ENCODE measurements around the gene EPHB1. TPM values are rescaled to one million over a fixed set of nuclear protein-coding genes. Genes with fewer than 3 reads are reported as not detected.

Gene EPHB1
- total and polyA plus RNA-seq, 2 donors (not counting 3 experiments of a cell fraction or from before 2014, with no cell fraction given), result 1.3 to 5.2 TPM

DNA sequence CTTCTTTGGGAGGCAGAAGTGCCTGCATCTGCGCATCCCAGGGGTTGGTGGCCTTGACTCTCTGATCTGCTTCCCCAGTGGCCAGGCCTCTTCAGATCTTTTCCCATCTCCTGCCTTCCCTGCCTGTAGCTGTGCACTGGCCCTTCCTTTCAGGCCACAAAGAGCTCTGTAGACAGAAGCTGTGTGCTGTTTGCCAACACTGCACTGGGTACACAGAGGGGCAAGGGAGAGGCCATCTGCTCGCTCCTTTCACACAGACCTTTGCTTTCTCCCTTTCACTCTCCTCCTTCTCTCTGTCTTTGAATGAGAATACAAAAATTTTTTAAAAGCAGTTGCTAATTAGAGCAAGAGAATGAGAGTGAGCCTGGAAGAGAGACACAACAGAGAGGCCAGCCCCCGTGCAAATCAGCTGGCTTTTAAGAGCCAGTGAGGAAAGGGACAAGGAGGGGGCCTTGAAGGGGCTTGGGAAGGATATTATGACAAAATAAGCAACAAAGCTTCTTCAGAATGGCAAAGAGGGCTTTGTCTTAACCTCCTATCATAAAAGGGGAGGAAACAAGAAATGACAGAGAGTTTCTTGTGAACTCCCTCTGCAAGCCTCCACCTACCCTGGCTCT, 170.9 kb downstream of the EPHB1 start:
- no peak overlapping the region for H3K4me2 ChIP-seq (ENCODE audit: insufficient read depth, low read length)
- no peaks in the 10 kb centered on the region for H3K9me1 ChIP-seq (replicated peaks; ENCODE audit: control insufficient read depth, extremely low read depth, insufficient read depth, low read length)
- H2AFZ ChIP-seq (ENCODE audit: low read depth, low read length), result no peak overlapping the region
- H3K36me3 ChIP-seq (ENCODE audit: control insufficient read depth in 2 of 2, extremely low read depth in 1 of 2, insufficient read depth in 2 of 2, low read length in 2 of 2), result no peaks in the 10 kb centered on the region
- dilution Hi-C loops (cut with MboI; ENCODE audit: extremely low pct_ligation_motif_present, low sequenced_read_pairs) (no loop called here), intact Hi-C loops (cut with micrococcal nuclease) (no loop called here)
- H3K79me2 ChIP-seq (ENCODE audit: control insufficient read depth, insufficient read depth, low read length), result no peaks in the 10 kb centered on the region
- H3K9ac ChIP-seq (replicated peaks; ENCODE audit: extremely low read depth, insufficient read depth, low read length), result no peak overlapping the region
- BruUV-seq (replicated peaks), result no TSS peak
- H3K27ac ChIP-seq (ENCODE audit: insufficient read depth, low read depth, low read length), result no peak overlapping the region
- ChIA-PET CTCF (no interaction called here), POLR2A (no interaction called here)
- H3K9me3 ChIP-seq (replicated peaks; ENCODE audit: control insufficient read depth, insufficient read depth, low read length), result no peaks in the 10 kb centered on the region
- H3K4me1 ChIP-seq (ENCODE audit: control insufficient read depth, extremely low read depth, insufficient read depth, low read length), result no peaks in the 10 kb centered on the region
- no peak for DNase-seq (ENCODE audit: low read depth, low spot score)
- no peaks in the 10 kb centered on the region for H4K20me1 ChIP-seq (replicated peaks; ENCODE audit: control insufficient read depth, extremely low read depth, insufficient read depth, low read length)
- no peaks in the 10 kb centered on the region for H3K27me3 ChIP-seq (ENCODE audit: control insufficient read depth in 2 of 2, insufficient read depth in 2 of 2, low read length in 2 of 2)
- TF ChIP-seq FOS (IDR thresholded peaks at IDR 0.05; ENCODE audit: borderline replicate concordance, insufficient read depth, low read length) (no peak), GATA2 (IDR thresholded peaks at IDR 0.05; ENCODE audit: insufficient read depth, insufficient read length, low read depth, low read length) (no peak), MYC (IDR thresholded peaks at IDR 0.05; ENCODE audit: low read depth, low read length) (no peak), POLR2AphosphoS5 (IDR thresholded peaks at IDR 0.05; ENCODE audit: insufficient read depth, low read depth, low read length) (no peak), POLR2A (IDR thresholded peaks at IDR 0.05; ENCODE audit: low read depth, low read length) (no peak)
- no peak for FAIRE-seq
- H3K4me3 ChIP-seq (replicated peaks in 1 of 3; ENCODE audit: insufficient read depth in 1 of 3, low read depth in 1 of 3, low read length in 3 of 3), result no peak overlapping the region

DNA sequence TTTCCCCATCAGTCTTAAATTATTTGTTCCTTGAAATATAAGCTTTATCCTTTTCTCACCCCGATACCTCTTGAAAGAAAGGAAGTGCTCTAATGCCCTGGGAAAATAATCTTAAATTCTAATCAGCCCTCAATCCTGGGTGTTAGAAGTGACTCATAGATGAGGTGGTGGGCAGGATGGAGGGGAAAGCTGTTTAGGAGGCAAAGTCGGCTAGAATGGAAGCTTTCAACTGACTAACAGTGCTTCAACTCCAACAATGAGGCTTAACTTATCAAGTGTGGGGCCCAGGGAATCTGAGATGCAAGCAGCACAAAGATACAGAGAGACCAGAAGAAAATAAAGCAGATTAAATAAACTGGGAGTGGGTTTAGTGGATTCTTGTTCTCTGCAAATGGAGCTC, 175.8 kb downstream of the EPHB1 start:
- ChIA-PET POLR2A (no interaction called here), CTCF (no interaction called here)
- no peaks in the 10 kb centered on the region for H3K36me3 ChIP-seq (ENCODE audit: control insufficient read depth in 2 of 2, extremely low read depth in 1 of 2, insufficient read depth in 2 of 2, low read length in 2 of 2)
- dilution Hi-C loops (cut with MboI; ENCODE audit: extremely low pct_ligation_motif_present, low sequenced_read_pairs) (no loop called here), intact Hi-C loops (cut with micrococcal nuclease) (no loop called here)
- no TSS peak for BruUV-seq (replicated peaks)
- no peak overlapping the region for H3K4me2 ChIP-seq (ENCODE audit: insufficient read depth, low read length)
- H3K4me1 ChIP-seq (ENCODE audit: control insufficient read depth, extremely low read depth, insufficient read depth, low read length), result no peaks in the 10 kb centered on the region
- no peaks in the 10 kb centered on the region for H3K9me3 ChIP-seq (replicated peaks; ENCODE audit: control insufficient read depth, insufficient read depth, low read length)
- H3K27me3 ChIP-seq (ENCODE audit: control insufficient read depth in 2 of 2, insufficient read depth in 2 of 2, low read length in 2 of 2), result no peaks in the 10 kb centered on the region
- DNase-seq (ENCODE audit: low read depth, low spot score) (no peak), FAIRE-seq (no peak)
- H3K4me3 ChIP-seq (replicated peaks in 1 of 3; ENCODE audit: insufficient read depth in 1 of 3, low read depth in 1 of 3, low read length in 3 of 3), result no peak overlapping the region
- TF ChIP-seq MYC (IDR thresholded peaks at IDR 0.05; ENCODE audit: low read depth, low read length) (no peak), MAX (IDR thresholded peaks at IDR 0.05; ENCODE audit: insufficient read depth, insufficient read length) (no peak), GATA2 (IDR thresholded peaks at IDR 0.05; ENCODE audit: insufficient read depth, insufficient read length, low read depth, low read length) (no peak), JUN (IDR thresholded peaks at IDR 0.05; ENCODE audit: borderline replicate concordance, insufficient read depth, insufficient read length, low read depth) (no peak)
- H3K79me2 ChIP-seq (ENCODE audit: control insufficient read depth, insufficient read depth, low read length), result no peaks in the 10 kb centered on the region
- H3K9ac ChIP-seq (replicated peaks; ENCODE audit: extremely low read depth, insufficient read depth, low read length), result no peak overlapping the region
- no peak overlapping the region for H3K27ac ChIP-seq (ENCODE audit: insufficient read depth, low read depth, low read length)
- no peak overlapping the region for H2AFZ ChIP-seq (ENCODE audit: low read depth, low read length)
- no peaks in the 10 kb centered on the region for H4K20me1 ChIP-seq (replicated peaks; ENCODE audit: control insufficient read depth, extremely low read depth, insufficient read depth, low read length)
- no peaks in the 10 kb centered on the region for H3K9me1 ChIP-seq (replicated peaks; ENCODE audit: control insufficient read depth, extremely low read depth, insufficient read depth, low read length)
